Measurements from ENCODE around the gene PRKCB.

- TF ChIP-seq EP300 (conservative IDR thresholded peaks at IDR 0.05; ENCODE audit: poor library complexity, severe bottlenecking) (no peak), CTCF (IDR thresholded peaks at IDR 0.05; ENCODE audit: poor library complexity, severe bottlenecking) (no peak), RAD21 (conservative IDR thresholded peaks at IDR 0.05) (no peak), POLR2AphosphoS5 (IDR thresholded peaks at IDR 0.05) (no peak), EZH2 (IDR thresholded peaks at IDR 0.05; ENCODE audit: borderline replicate concordance, insufficient read depth, low read length, poor library complexity, severe bottlenecking) (no peak)
Measured at GRCh38 chr16:24188751-24189318, 353.1 kb downstream of the PRKCB start.

Data from neural cell (in vitro differentiated cells).